Heart right ventricle (tissue), 16 donors: Measurements from ENCODE around the gene REX1BD. TPM values are rescaled to one million over a fixed set of nuclear protein-coding genes. Genes with fewer than 3 reads are reported as not detected.
"Not testable (repeated sequence)": the region's sequence is repeated elsewhere in the genome, so short reads cannot be mapped to it uniquely, and the experiment has no call there.

Experiments used
- ATAC-seq, 8 donors: fragments of 200-7000 bp; cut with Tn5 transposase; one replicate each; pipeline ENCODE4 v1.9.1; 2020; ENCODE audit warnings: mild to moderate bottlenecking in 8 of 8, moderate library complexity in 8 of 8, moderate number of reproducible peaks in 1 of 8
- DNase-seq, 2 donors: peaks; one replicate each; pipeline ENCODE4 v3.0.0-alpha.2; 2020
- H3K27ac ChIP-seq, 10 donors: fragments of 200-600 bp; sonication (generic) in 2 of 10; one replicate each; pipeline versions ENCODE4 v1.5.0 to v1.8.0; 2020 to 2022; ENCODE audit warnings: mild to moderate bottlenecking in 3 of 10
- H3K27me3 ChIP-seq, 7 donors: fragments of 200-600 bp; one replicate each; pipeline ENCODE4 v1.8.0; 2021 to 2022; ENCODE audit warnings: mild to moderate bottlenecking in 2 of 7
- H3K36me3 ChIP-seq, 9 donors: fragments of 200-600 bp; sonication (generic) in 1 of 9; one replicate each; pipeline versions ENCODE4 v1.5.0 to v1.8.0; 2020 to 2022; ENCODE audit warnings: mild to moderate bottlenecking in 2 of 9
- H3K4me1 ChIP-seq, 9 donors: fragments of 200-600 bp; sonication (generic) in 1 of 9; one replicate each; pipeline versions ENCODE4 v1.5.0 to v1.8.0; 2020 to 2022; ENCODE audit warnings: mild to moderate bottlenecking in 4 of 9
- H3K4me3 ChIP-seq, 10 donors: fragments of 200-600 bp; sonication (generic) in 2 of 10; one replicate each; pipeline versions ENCODE4 v1.5.0 to v1.8.0; 2020 to 2022; ENCODE audit warnings: mild to moderate bottlenecking in 7 of 10, moderate library complexity in 2 of 10
- H3K9me3 ChIP-seq, 11 donors: fragments of 200-600 bp in 10 of 11; sonication (generic) in 2 of 11; one replicate each; pipeline versions ENCODE4 v1.5.0 to v1.8.0; 2013 to 2022; ENCODE audit warnings: mild to moderate bottlenecking in 2 of 11, control low read depth in 1 of 11, moderate library complexity in 1 of 11
- CTCF ChIP-seq, 9 donors: fragments of 200-600 bp; sonication (generic) in 2 of 9; IDR thresholded peaks; one replicate each; pipeline versions ENCODE4 v1.5.0 to v1.8.0; 2021 to 2022; ENCODE audit warnings: antibody characterized with exemption in 9 of 9, mild to moderate bottlenecking in 5 of 9, moderate library complexity in 1 of 9
- WGBS, 2 donors: extraction: QIAGEN DNeasy Blood & Tissue Kit; methylation state at CpG; one replicate each; pipeline ENCODE4 v1.1.7; 2013; ENCODE audit warnings: inconsistent platforms in 1 of 2; 5-methylcytosine and 5-hydroxymethylcytosine counted together
- intact Hi-C, 10 donors: fragments of 100-400 bp; cut with DNase I; formaldehyde crosslinking; loops; one replicate each; pipeline versions ENCODE4 v1.11.1 to v1.14.2; 2022
- polyA plus RNA-seq, 2 donors: library from polyadenylated mRNA; stranded (reverse); fragments of 200-250 nt; gene quantifications; one replicate each; pipeline ENCODE4 v1.2.3, GENCODE V29; 2013
- total RNA-seq, 10 donors: library from RNA; stranded (reverse); fragmentation: NEBNext Ultra II Directional in 3 of 10; extraction: Animal tissue kit (Norgen Biotek cat#: 25700) in 3 of 10; gene quantifications; one replicate each; pipeline versions ENCODE4 v1.2.1 to v1.2.4, GENCODE V29; 2021 to 2023
- donor health status: Arrhythmogenic right ventricular cardiomyopathy.
- donor health status: ischemic (EF 13 %, LVEDD 7.1; RV severe dilation, severe dysfunction).
- donor health status: healthy with polysubstance abuse.
- donor health status: DM: no; HTN: yes; CAD: no.
- donor health status: DM: no; HTN: no; CAD: no.
- donor health status: ischemic (EF 25% LVEDD 6.9; RV normal size, moderate dysfunction).
- donor health status: ischemic (EF 25% LVEDD 5.7; RV mildly dilated, moderate dysfunction).
- donor health status: healthy.
- donor health status: DM: yes; HTN: yes; CAD: no.
- donor health status: Ischemic cardiomyopathy.
- donor health status: ischemic (EF 35%, LVEDD 5.7; RV mildly dilated, moderate dysfunction).
- donor health status: nonischemic (EF 11% LVEDD 7.7; RV severe dilation, severe dysfunction).
- donor health status: DM: yes; HTN: yes; CAD: no.
- donor health status: PGD.
- donor health status: ischemic (EF 29% LVEDD 5.4; RV normal size, mild dysfunction).
- donor health status: nonischemic (EF 23%, LVEDD 6.1; RV moderate dilation, normal function).

The REX1BD gene
- total and polyA plus RNA-seq, 12 donors: 58.5 to 107 (median 68.7) TPM

GRCh38 chr19:18589380-18590272 lies 1.0 kb downstream of the REX1BD start:
- Histone ChIP-seq H3K9me3 (no peaks in the 10 kb centered on the region), H3K4me1 (peaks cover 3 to 55% (median 29%) of the 10 kb centered on the region in 9 donors), H3K27ac (peak overlapping the region; percentile 55 to 97 (median 92)), H3K27me3 (peaks cover 0 to 3% (median 0%) of the 10 kb centered on the region in 7 donors), H3K36me3 (peaks cover 0 to 23% (median 5%) of the 10 kb centered on the region in 9 donors), H3K4me3 (peak overlapping the region; percentile 63 to 95 (median 86))
- peak; percentile 48 to 80 (median 69) for ATAC-seq
- 12 to 13% methylated on average over 52 of the region's 52 CpGs for WGBS, 2 donors
- peak; percentile 63 to 71 for DNase-seq
- peak in 5 of 9 donors; percentile 8 to 41 (median 26) for TF ChIP-seq CTCF (IDR thresholded peaks at IDR 0.05)
- intact Hi-C loops: loop anchor here in 9 of 10 donors (5.0 to 10.0 kb wide), 7 partner anchors 83 to 278 kb away; partner anchors contain the start of gene CRTC1 (in 1 of the 9)

GRCh38 chr19:18590273-18591272 lies 2.0 kb downstream of the REX1BD start:
- ATAC-seq (no peak), DNase-seq (peak in 1 of 2 donors; percentile 51)
- H3K27me3 ChIP-seq: peaks cover 0 to 12% (median 4%) of the 10 kb centered on the region in 7 donors
- no peaks in the 10 kb centered on the region for H3K9me3 ChIP-seq
- TF ChIP-seq CTCF (IDR thresholded peaks at IDR 0.05): peak in 1 of 9 donors; percentile 10
- peaks cover 10 to 58% (median 36%) of the 10 kb centered on the region in 9 donors for H3K4me1 ChIP-seq
- peak overlapping the region in 3 of 10 donors; percentile 83 to 97 (median 92) for H3K27ac ChIP-seq
- peak overlapping the region in 7 of 10 donors; percentile 63 to 95 (median 78) for H3K4me3 ChIP-seq
- H3K36me3 ChIP-seq: peaks cover 0 to 23% (median 5%) of the 10 kb centered on the region in 9 donors
- intact Hi-C loops: loop anchor here in 9 of 10 donors (5.0 to 10.0 kb wide), 7 partner anchors 82 to 277 kb away; partner anchors contain the start of gene CRTC1 (in 1 of the 9)
- 75 to 80% methylated on average over 40 of the region's 40 CpGs for WGBS, 2 donors

GRCh38 chr19:18591735-18592385 lies 3.3 kb downstream of the REX1BD start:
- WGBS, 2 donors: 95 to 96% methylated on average over 22 of the region's 22 CpGs
- H3K9me3 ChIP-seq: no peaks in the 10 kb centered on the region
- no peak overlapping the region for H3K4me3 ChIP-seq
- DNase-seq (no peak), ATAC-seq (no peak)
- no peak overlapping the region for H3K27ac ChIP-seq
- H3K36me3 ChIP-seq: peaks cover 0 to 23% (median 5%) of the 10 kb centered on the region in 9 donors
- peaks cover 0 to 19% (median 14%) of the 10 kb centered on the region in 7 donors for H3K27me3 ChIP-seq
- TF ChIP-seq CTCF (IDR thresholded peaks at IDR 0.05): no peak
- intact Hi-C loops: loop anchor here in 9 of 10 donors (2.0 to 10.0 kb wide), 8 partner anchors 43 to 275 kb away; partner anchors contain the start of gene CRTC1 (in 1 of the 9)
- peaks cover 10 to 51% (median 36%) of the 10 kb centered on the region in 9 donors for H3K4me1 ChIP-seq

- not testable (repeated sequence) for H3K4me3 ChIP-seq, H3K27ac ChIP-seq, ATAC-seq, H3K9me3 ChIP-seq, DNase-seq
- peaks cover 10 to 51% (median 36%) of the 10 kb centered on the region in 9 donors for H3K4me1 ChIP-seq
- intact Hi-C loops: loop anchor here in 9 of 10 donors (2.0 to 10.0 kb wide), 8 partner anchors 42 to 275 kb away; partner anchors contain the start of gene CRTC1 (in 1 of the 9)
- H3K36me3 ChIP-seq: peaks cover 0 to 23% (median 5%) of the 10 kb centered on the region in 9 donors
- 85 to 92% methylated on average over 5 of the region's 5 CpGs for WGBS, 2 donors
- peaks cover 0 to 26% (median 19%) of the 10 kb centered on the region in 7 donors for H3K27me3 ChIP-seq
Measured at GRCh38 chr19:18592732-18593131, 4.1 kb downstream of the REX1BD start.
